Sciatic nerve (tissue), 2 donors: ENCODE data around the gene PLEKHA5. TPM values are rescaled to one million over a fixed set of nuclear protein-coding genes. Genes with fewer than 3 reads are reported as not detected.
A peak's percentile ranks its signal among the peaks of the same experiment; 100 is the strongest.
"Not testable (repeated sequence)": the region's sequence is repeated elsewhere in the genome, so short reads cannot be mapped to it uniquely, and the experiment has no call there.

Experiments used
- ATAC-seq: fragments of 200-7000 bp; cut with Tn5 transposase; one replicate; pipeline ENCODE4 v1.9.1; 2020; ENCODE audit warnings: mild to moderate bottlenecking, moderate library complexity
- DNase-seq: peaks from one replicate; pipeline ENCODE4 v3.0.0-alpha.2; 2020; ENCODE audit warnings: low spot score
- intact Hi-C: fragments of 100-400 bp; cut with DNase I; formaldehyde crosslinking; loops from one replicate; pipeline ENCODE4 v1.14.2; 2022
- total RNA-seq: library from RNA; stranded (reverse); fragmentation: NEBNext Ultra II Directional; extraction: Animal tissue kit (Norgen Biotek cat#: 25700); gene quantifications from one replicate; pipeline ENCODE4 v1.2.1, GENCODE V29; 2021
- donor health status: DM: no; HTN: no; CAD: no.
- donor health status: DM: no; HTN: no; CAD: no.

Gene PLEKHA5, protein sequence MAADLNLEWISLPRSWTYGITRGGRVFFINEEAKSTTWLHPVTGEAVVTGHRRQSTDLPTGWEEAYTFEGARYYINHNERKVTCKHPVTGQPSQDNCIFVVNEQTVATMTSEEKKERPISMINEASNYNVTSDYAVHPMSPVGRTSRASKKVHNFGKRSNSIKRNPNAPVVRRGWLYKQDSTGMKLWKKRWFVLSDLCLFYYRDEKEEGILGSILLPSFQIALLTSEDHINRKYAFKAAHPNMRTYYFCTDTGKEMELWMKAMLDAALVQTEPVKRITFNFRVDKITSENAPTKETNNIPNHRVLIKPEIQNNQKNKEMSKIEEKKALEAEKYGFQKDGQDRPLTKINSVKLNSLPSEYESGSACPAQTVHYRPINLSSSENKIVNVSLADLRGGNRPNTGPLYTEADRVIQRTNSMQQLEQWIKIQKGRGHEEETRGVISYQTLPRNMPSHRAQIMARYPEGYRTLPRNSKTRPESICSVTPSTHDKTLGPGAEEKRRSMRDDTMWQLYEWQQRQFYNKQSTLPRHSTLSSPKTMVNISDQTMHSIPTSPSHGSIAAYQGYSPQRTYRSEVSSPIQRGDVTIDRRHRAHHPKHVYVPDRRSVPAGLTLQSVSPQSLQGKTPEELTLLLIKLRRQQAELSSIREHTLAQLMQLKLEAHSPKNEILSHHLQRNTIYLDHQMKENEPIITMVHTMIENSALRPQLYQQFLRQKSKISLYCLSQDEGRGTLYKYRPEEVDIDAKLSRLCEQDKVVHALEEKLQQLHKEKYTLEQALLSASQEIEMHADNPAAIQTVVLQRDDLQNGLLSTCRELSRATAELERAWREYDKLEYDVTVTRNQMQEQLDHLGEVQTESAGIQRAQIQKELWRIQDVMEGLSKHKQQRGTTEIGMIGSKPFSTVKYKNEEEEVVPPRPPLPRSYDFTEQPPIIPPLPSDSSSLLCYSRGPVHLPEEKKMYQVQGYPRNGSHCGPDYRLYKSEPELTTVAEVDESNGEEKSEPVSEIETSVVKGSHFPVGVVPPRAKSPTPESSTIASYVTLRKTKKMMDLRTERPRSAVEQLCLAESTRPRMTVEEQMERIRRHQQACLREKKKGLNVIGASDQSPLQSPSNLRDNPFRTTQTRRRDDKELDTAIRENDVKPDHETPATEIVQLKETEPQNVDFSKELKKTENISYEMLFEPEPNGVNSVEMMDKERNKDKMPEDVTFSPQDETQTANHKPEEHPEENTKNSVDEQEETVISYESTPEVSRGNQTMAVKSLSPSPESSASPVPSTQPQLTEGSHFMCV
- 44.1 TPM for total RNA-seq

DNA sequence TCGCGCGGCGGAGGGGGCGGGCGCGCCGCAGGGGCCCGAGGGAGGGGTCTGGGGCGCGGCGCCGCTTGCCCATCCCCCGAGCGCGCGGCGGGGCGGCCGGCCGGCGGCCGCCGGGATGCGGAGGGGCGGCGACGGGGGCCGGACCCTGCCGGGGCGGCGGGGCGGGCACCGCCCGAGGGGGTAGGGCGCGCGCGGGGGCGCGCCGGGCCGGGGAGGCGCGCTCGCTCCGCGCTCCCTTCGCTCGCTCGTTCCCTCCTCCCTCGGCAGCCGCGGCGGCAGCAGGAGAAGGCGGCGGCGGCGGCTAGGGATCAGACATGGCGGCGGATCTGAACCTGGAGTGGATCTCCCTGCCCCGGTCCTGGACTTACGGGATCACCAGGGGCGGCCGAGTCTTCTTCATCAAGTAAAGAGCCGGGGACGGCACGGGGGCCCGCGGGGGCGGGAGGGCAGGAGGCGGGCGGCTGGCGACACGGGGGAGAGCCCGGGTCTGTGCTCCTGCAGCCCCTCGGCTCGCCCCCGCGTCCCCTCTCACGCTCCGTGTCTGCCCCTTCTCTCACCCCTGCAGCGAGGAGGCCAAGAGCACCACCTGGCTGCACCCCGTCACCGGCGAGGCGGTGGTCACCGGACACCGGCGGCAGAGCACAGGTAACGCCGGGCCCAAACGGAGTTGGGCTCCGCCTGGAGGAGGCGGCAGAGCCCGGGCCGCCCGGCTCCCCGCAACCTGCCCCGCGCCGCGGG lies at the start of gene PLEKHA5:
Gene PLEKHA5 (plus strand): TSS at position 248 of the 738 bp plus-strand sequence. CDS start 67 bp downstream, at position 315.
- peak; percentile 80 for DNase-seq
- peak; percentile 86 for ATAC-seq
- intact Hi-C loops: no loop called here

DNA sequence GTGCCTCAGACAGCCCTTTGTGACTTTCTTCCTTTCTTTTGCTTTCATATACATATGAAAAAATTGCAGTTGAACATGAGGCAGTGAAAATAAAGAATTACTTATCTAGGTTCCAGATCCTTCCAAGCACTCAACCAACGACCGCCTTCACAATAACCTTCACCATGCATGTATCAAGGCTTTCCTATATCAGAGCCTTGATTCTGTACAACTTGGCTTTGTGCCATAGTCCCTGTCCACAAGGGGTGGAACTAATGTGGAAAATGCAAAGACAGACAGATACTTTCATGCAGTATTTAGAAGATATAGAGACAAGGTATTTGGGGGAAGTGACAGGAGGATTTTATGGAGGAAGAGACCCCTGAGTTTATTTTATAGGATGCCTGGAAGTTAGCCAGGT lies 48.6 kb upstream of the PLEKHA5 start:
- no peak for DNase-seq
- no peak for ATAC-seq
- intact Hi-C loops: no loop called here

DNA sequence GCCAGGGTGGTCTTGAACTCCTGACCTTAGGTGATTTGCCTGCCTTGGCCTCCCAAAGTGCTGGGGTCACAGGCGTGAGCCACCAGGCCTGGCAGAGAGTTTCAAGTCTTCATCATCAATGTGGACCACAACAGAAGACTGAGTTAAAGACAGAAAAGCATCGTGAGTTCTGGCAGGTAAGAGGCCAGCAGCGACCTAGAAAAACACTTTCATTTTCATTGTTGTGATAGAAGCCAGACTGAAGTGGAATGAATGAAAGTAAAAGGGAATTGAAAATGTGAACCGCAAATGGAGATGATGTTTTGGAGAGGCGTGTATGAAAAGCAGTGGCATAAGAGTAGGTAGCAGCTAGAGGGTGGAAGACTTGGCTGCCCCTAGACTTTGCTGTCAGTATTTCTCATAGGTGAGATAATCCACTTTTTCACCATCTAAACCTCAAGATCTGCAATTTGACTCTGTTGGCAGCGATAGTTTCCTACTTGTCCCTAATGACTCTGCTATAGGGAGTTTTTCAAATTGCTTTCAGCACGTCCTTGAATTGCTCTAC lies 47.1 kb upstream of the PLEKHA5 start:
- DNase-seq: no peak
- intact Hi-C loops: no loop called here
- ATAC-seq: no peak

DNA sequence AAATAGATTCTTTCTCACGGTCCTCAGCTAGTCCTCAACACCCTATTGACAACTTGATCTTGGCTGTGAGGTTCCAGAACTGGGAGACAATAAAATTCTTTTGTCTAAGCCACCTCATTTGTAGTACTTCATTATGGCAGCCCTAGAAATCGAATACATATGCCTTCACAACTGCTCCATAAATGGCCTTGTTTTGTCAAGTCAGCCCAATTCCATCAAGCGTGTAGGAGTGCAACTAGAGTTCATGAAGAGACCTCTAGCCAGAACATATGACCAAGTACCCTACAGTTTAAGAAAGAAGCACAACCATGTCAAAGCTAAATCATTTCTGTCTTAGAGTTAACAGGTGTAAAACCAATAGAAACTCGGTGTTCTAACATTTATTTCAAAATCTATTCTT lies 45.0 kb upstream of the PLEKHA5 start:
- no peak for ATAC-seq
- intact Hi-C loops: no loop called here

DNA sequence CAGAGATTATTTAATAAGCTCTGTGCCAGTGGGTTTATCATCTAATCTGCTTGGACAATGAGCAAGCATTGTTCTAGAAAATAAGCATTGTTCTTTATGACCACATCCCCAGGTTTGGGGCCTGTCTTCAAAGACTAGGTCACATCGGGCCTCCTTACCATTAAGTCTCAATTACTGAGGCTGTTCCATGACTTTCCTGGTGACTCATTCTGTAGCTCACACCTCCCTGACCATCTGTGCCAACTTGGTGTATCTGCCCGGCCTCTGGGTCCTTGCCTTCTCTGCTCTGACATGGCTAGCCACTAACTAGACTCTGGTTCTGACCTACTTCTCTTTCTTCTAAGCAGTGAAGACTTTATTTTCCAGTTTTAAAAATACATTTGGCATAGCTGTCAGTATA lies 44.4 kb upstream of the PLEKHA5 start:
- intact Hi-C loops: no loop called here
- ATAC-seq (no peak), DNase-seq (no peak)

More for the DNA sequence above, 45.0 kb upstream of the PLEKHA5 start:
- no peak for DNase-seq

DNA sequence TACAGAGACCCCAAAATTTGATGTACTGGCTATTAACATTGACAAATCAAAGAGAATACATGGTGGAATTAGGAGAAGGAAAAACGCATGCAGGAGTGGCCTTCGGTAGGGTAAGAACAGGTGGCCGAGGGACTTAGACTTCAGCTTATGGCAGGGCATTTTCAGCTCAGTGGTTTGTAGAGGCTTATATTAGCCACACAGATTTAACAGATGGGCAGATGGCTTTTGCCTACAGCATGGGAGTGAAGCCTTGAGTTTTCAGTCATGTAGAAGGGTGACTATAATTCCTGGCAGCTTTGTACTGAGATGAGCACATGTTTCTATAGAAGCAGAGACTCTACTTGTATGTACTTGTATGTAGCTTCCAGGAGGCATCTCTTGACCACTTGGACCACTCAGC lies 40.9 kb upstream of the PLEKHA5 start:
- no peak for ATAC-seq
- intact Hi-C loops: no loop called here

DNA sequence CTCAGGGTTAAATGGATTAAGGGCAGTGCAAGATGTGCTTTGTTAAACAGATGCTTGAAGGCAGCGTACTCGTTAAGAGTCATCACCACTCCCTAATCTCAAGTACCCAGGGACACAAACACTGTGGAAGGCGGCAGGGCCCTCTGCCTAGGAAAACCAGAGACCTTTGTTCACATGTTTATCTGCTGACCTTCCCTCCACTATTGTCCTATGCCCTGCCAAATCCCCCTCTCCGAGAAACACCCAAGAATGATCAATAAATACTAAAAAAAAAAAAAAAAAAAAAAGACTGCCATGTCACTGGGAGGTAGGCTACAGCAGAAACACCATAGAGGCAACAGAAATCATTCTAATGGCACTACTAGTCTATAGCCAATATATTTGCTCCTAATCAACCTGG lies 37.1 kb upstream of the PLEKHA5 start:
- intact Hi-C loops: not testable (repeated sequence)

More for the DNA sequence above, 40.9 kb upstream of the PLEKHA5 start:
- DNase-seq: no peak

DNA sequence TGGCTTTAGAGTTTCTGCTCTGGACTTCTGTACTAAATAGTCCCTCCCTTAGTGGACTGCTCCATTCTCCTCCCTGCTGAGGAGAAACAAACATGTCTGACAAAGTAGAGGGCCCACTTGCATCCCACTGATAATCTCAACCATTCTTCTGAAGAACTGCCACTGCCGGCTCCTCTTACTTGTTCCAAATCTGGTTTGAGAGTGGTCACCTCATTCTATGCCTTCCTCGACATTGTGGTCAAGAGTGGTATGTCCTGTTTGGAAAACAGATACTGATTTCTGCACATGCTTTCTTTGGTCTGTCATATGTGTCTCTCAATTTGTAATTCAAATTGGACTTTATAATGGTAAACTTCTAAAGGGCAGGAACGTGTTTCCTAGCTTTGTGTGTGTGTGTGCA lies 36.3 kb upstream of the PLEKHA5 start:
- intact Hi-C loops: no loop called here
- no peak for DNase-seq
- no peak for ATAC-seq

More for the DNA sequence above, 37.1 kb upstream of the PLEKHA5 start:
- ATAC-seq, DNase-seq: not testable (repeated sequence)

DNA sequence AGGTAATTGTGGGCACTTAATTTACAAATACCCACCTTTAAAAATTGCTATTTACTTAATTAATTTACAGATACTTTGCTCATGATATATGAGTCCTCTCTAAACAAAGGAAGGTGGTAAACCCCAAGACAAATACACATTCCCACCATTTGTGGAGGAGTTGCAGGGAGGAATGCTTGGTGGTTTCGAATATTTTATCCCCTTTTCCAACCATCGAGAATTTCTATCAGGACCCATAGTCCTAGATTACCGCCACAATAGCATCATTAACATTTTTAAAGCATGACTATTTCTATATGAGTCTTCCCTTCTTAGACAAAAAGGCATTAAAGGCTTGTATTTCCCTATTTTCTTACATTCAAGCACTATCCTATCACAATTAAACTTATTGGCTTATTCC lies 34.2 kb upstream of the PLEKHA5 start:
- intact Hi-C loops: no loop called here
- DNase-seq (no peak), ATAC-seq (no peak)

DNA sequence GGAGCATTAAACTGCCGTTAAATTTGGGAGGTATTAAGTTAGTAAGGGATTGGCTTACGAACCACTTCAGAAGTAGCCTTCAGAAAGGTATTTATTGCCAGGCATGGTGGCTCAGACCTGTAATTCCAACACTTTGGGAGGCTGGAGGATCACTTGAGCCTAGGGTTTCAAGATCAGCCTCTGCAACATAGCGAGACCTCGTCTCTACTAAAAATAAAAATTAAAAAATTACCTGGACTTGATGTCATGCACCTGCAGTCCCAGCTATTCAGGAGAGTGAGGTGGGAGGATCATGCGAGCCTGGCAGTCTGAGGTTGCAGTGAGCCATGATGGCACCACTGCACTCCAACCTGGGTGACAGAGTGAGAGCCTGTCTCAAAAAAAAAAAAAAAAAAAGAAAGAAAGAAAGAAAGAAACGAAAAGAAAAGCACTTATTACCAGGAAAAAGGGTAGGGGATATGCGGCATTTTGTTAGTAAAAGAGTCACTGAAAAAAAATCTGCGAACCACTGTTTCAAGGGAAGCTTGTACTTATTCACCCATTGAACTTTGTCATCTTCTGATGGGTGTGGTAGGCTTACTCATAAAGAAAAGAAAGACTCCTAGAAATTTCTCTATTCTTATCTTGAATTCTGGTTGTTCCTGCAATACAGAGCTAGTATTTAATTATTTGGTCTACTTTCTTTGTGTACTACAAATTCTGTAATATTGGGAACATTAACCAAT lies 33.6 kb upstream of the PLEKHA5 start:
- no peak for ATAC-seq
- no peak for DNase-seq
- intact Hi-C loops: no loop called here

DNA sequence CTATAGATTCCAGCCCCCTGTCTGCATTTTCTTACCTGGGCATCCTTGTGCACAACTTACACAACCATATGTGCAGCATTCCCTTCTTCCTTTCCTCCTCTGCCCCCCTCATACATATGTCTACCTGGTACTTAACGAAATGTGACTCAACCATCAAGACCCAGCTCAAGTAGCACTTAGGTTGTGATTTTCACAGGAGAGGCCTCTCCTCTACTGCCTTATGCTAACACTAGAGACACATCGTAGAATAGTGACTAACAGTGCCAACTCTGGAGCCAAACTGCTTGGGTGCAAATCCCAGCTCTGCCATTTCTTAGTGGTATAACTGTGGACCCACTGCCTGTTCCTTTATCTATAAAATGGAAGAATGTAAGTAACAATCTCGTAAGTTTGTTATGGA lies 24.1 kb upstream of the PLEKHA5 start:
- intact Hi-C loops: loop anchor here (2.0 kb wide), 1 partner anchor 69 kb away; no protein-coding TSS in a partner anchor
- ATAC-seq (no peak), DNase-seq (no peak)

DNA sequence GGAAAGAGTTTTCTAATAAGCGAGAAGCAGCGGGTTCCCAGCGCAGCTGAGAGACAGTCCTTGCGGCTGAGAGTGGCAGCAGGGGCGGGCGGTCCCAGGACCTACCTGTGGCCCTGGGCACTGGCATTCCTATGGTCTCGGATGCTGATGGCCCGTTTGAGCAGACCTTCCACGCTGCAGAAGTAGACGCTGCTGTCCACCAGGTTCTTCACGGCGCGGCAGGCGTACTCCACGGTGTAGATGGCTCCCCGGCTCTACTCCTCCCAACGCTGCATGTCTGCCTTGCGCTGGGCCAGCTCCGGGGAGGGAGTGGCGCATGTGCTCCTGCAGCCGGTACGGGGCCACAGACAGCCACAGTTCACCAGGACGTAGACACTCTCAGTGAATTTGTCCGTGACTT lies 21.8 kb upstream of the PLEKHA5 start:
- intact Hi-C loops: no loop called here
- DNase-seq (no peak), ATAC-seq (peak; percentile 34)

DNA sequence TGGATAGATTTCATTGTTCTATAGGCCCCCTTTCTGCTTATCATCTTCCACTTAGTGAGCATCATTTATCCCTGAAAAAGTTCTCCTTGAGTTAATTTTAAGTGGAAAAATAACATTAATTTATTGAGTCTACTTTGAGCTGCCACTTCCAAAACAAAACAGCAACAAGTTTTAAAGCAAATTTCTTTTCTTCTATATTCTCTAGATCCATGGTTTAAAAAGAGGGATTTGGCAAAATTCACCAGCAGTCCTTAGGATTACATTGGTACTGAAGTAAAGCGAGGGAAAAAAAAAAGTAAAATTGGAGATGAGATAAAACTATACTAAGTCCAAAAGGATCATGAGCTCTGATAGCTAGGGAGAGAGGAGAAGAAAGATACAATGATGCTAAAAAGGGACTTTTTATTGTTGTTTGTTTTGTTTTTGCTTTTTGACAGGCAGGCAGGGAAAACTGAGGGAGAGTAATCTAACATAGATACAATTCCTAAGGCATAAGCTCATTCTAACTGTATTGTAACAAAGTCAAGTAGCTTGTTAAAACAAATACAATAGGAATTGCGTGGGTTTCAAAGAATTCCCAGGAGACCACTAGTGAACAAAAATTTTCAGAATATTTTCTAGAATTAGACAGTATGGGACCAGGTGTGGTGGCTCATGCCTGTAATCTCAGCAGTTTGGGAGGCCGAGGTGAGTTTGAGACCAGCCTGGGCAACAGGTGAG lies 19.2 kb upstream of the PLEKHA5 start:
- no peak for DNase-seq
- ATAC-seq: no peak
- intact Hi-C loops: no loop called here

DNA sequence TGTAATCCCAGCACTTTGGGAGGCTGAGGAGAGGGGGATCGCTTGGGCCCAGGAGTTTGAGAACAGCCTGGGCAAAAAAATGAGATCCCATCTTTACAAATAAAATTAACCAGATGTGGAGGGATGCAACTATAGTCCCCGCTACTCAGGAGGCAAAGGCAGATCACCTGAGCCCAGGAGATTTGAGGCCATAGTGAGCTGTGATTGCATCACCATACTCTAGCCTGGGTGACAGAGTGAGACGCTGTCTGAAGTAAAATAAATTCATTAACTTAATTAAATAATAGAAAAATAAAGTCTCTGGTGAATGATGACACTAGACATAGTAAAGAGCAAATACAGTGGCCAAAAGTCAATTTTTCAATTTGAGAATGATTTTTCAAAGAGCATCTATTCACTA lies 16.1 kb upstream of the PLEKHA5 start:
- intact Hi-C loops: no loop called here
- ATAC-seq: no peak

DNA sequence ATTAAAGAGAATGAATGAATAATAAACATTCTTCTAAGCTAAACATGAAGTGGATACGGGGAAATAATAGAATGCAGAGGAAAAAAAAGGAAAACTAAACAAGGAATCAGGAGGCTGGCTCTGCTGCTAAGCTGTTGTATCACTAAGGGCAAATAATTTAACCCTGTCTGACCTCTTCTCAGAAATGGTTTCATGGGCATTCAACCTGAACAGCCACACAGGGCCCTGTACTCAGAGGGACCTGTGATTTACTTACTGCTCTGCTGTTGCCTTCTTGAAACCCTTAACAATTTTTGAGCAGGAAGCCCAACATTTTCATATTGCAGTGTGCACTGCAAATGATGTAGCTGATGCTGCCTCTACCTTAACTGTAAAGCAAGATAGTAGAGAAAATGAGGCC lies 14.2 kb upstream of the PLEKHA5 start:
- ATAC-seq: no peak
- DNase-seq: no peak
- intact Hi-C loops: no loop called here

More for the DNA sequence above, 16.1 kb upstream of the PLEKHA5 start:
- no peak for DNase-seq

DNA sequence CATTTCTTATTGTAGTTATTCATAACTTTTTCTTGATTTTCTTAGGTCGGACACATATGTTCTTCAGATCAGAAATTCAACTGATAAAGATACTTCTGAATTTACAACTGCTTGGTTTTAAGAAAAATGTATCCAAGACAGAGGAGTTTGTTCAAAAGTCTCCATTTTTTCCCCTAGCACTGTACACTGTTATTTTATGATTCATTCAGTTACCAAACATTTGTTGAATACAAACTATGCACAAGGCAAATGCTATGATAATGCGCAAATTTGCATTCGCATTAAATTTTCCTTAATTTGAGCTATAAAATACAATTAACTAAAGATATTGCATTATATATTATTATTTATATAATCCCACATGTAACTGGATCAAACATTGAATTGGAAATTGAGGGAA lies 10.1 kb upstream of the PLEKHA5 start:
- DNase-seq (no peak), ATAC-seq (no peak)
- intact Hi-C loops: no loop called here

DNA sequence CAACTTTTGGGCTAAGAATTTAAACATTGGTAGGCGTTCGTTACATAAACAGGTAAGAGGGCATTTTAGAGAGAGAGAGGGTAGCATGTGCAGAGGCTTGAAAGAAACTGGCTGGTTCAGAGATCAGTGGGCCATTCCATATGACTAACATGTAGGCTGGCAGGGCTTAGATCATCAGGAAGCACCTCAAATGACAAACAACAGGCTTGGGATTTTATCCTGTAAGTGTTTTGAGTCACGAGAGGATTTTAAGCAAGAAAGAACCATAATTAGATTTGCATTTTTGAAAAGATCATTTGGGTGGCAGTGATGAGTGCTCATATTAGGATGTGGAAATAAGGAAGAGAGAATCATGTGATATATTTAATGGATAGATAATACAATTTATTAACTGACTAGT lies 8.7 kb upstream of the PLEKHA5 start:
- intact Hi-C loops: no loop called here
- ATAC-seq: no peak
- no peak for DNase-seq
